Limb (tissue), 2 donors: ENCODE data around the gene RNF208.

Experiments used
- DNase-seq, 2 donors: peaks; one replicate each; pipeline ENCODE4 v3.0.0-alpha.2; 2016; ENCODE audit errors: extremely low spot score in 2 of 2

Gene RNF208

DNA sequence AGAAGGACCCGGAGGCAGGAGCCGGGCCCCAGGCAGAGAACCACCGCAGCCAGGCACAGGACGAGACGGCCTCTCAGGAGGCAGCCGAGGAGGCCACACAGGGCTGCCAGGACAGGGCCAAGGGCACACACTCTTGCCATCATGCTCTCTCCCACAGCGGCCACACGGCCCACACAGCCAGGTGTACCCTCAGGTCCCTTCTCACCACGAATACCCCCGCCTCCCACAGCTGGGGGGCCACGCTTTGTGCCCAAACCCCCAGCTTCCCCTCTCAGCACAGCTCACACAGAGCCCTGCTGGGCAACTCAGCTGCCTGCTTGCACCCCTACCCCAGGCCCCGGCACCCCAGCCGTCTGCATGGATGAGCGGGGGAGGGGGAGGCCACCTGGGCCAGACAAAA is 28.3 kb downstream of the RNF208 start:
- DNase-seq = no peak

- no peak for DNase-seq
Observed at GRCh38 chr9:137192859-137193258, 29.2 kb downstream of the RNF208 start.

DNA sequence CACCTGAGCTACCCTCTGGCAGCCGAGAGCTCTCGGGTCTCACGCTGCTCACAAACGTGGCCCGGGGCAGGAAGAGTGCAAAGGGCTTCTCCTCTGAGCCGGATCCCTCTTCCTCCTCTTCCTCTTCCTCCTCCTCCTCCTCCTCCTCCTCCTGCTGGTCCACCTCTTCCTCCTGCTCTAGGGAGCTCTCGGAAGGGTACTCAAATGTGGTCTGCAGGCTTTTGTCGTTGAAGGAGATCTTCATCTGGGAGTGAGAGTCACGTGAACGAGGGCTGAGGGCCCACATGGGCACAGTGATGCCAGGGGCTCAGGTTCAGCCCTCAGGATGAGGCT is 29.6 kb downstream of the RNF208 start:
- no peak for DNase-seq

- no peak for DNase-seq
Observed at GRCh38 chr9:137191691-137192447, 30.2 kb downstream of the RNF208 start.

- no peak for DNase-seq
Observed at GRCh38 chr9:137191245-137191644, 30.8 kb downstream of the RNF208 start.

DNA sequence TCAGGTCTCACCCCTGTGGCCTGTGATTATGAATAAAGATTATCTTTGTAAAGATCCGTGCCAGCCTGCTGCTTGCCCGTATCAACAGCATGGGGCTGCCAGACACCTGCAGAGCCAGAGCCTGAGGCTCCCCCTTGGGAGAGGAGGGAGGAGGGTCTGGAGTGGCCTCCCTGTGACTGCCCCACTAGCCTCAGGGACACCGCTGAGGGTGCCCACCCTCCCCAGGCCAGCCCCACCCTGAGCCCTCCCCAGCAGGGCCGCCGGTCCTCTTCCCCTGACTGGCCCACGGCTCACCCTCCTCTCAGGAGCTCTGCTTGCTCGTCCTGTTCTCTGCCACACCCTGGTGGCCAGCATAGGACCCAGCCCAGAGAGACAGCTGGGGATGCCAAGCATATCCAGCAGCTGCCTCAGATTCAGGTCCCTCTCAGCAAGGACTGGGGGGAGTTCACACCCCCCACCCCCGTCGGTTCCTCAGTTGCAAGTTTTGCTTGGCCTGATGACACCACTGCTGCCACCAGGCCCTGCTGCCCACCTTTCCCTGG is 31.7 kb downstream of the RNF208 start:
- no peak for DNase-seq

GRCh38 chr9:137189297-137190295 is 32.4 kb downstream of the RNF208 start:
- DNase-seq = no peak

DNA sequence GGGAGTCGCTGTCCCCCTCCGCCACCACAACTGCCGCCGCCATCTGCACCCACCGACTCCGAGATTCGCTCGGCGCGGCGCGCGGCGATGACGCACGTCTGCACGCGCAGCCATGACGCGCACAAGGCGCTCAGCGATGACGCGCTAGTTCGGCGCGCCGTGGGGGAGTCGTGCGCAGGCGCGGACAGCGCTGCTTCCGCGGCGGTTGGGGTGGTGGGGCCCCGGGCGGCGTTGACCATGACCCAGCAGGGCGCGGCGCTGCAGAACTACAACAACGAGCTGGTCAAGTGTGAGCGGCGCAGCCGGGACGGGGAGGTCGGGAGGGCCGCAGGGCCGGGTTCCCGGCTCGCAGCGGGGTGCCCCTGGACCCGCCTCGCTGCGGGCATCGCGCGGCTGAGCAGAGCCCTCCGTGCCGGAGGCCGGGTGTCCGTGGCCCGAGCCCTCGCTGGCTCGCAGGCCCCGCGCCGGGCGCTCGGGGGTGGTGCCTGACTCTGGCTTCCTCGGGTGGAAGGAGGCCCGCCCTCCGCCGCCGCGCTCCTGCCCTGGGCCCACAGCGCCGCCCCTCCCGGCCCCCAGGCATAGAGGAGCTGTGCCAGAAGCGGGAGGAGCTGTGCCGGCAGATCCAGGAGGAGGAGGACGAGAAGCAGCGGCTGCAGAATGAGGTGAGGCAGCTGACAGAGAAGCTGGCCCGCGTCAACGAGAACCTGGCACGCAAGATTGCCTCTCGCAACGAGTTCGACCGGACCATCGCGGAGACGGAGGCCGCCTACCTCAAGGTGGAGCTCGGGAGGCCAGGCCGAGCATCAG is 33.3 kb downstream of the RNF208 start, which contains the start of the genes ANAPC2 and SSNA1:
Gene ANAPC2 (minus strand): TSS at position 71 of the 807 bp plus-strand sequence. CDS start 28 bp downstream, at position 43.
Gene SSNA1 (plus strand): TSS at position 187 of the 807 bp plus-strand sequence. CDS start 51 bp downstream, at position 238.
- DNase-seq = peak; percentile 88 to 98

- no peak for DNase-seq
Observed at GRCh38 chr9:137188086-137188489, 34.0 kb downstream of the RNF208 start.

GRCh38 chr9:137187386-137187785 is 34.7 kb downstream of the RNF208 start:
- no peak for DNase-seq

DNA sequence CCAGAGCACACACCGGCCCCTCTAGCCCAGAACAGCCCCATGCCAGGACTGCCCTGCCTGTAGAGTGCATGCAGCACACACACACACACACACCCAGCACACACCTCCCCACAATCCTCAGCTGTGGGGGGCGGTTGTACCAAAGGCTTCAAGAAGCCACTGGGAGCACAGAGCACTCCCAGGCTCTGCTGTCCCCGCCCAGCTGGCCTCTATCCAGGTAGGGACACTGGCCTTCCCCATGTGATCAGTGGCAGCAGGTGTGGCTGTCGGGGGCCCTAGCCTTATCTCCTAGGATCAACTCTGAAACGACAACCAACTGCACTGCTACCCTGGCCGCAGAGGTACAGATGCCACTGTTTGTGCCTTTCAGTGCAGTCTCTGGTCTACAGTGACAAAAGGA is 35.7 kb downstream of the RNF208 start:
- no peak for DNase-seq

DNA sequence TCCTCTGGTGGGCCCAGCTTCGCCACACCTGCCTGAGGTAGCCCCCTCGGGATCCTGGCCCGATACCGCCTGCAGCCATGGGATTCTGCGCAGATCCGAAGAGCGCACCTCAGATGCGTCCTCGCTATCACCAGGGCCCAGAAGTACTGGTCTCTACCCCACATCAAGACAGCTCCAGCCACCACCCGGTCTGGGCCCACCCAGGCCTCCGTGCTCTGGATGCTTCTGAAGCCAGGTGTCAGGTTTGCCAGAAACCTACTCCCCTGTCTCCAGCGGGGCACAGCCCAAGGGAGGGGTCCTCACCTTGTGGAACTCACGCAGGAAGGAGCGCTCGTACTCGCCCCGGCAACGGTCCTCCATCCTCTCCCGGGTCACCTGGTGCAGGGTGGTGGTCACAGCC is 36.1 kb downstream of the RNF208 start:
- DNase-seq = no peak

DNA sequence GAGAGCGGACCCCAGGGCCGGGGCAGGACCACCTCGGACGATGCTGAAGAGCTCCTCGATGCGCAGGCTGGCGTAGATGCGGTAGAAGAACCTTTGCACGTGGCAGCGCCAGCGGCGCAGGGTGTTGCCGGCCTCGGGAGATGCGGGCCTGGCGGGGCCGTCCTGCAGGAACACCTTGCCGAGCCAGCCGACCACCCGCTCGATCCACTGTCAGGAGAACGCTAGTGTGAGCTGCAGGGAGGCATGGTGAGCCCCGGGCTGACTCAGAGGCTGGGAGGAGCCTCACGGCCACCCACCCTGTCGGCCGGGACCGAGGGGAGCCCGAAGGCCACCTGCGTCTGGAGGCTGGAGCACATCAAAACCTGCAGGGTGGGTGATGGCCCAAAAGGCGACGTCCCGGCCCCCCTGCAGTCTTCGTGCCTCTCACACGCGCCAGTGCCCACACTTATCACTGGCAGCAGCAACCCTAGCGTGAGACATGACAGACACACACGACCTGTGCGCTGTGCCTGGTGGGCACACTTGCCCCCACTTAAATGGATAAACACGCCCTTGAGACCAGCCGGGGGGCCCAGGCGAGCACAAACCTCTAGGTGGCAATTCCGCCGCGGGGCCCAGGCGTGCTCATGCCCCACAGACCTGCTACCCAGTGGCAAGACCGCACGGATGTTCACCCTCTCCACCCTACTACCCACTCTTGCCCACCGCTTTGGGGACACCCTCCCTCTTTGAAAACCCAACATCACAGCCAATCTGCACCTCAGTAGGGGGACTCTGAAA is 37.0 kb downstream of the RNF208 start:
- DNase-seq = no peak

- no peak for DNase-seq
Observed at GRCh38 chr9:137183980-137184595, 38.0 kb downstream of the RNF208 start.

- no peak for DNase-seq
Observed at GRCh38 chr9:137182836-137183235, 39.2 kb downstream of the RNF208 start.

DNA sequence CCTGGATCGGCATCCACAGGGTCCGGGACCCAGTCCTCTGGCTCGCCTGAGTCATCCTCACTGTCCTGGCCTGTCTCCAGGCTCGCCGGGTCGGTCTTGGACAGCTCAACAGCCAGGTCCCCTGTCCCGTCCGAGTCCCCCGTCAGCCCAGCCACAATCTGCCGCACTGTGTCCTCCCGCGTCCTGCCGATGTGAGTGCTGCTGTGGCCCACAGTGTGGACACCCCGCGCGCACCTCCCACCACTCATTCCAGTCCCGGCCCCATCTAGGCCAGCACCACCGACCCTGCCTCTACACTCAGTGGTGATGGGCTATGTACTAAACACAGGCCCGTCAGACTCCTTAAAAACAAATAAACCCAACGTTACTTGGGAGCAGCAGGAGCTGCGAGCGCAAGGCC is 40.4 kb downstream of the RNF208 start:
- DNase-seq = no peak

DNA sequence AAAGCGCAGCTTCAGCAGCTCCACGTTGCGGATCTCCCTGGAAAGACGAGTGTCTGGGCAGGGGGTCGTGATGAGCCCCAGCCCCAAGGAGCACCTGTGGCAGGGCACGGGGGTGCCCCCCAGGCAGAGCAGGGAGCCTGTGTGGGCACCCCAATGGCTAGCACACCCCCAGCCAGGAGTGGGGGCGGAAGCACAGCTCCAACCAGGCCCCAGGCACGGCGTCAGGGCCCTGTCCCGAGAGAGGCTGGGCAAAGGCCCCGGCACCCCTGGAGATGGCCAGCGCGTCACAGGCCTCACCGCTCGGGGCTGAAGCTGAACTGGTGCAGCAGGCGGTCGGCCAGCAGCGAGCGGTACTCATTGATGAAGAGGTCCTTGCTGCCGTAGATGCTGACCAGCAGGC is 41.5 kb downstream of the RNF208 start:
- no peak for DNase-seq

- DNase-seq = no peak
Observed at GRCh38 chr9:137179761-137180160, 42.3 kb downstream of the RNF208 start.

- DNase-seq = no peak
Observed at GRCh38 chr9:137178939-137179630, 43.0 kb downstream of the RNF208 start.
